HG02642 (cell line): ENCODE results near the gene PON2.

Experiments
- ATAC-seq: cut with Tn5 transposase; IDR thresholded peaks from one replicate; pipeline ENCODE4 v1.9.1; 2021; ENCODE audit warnings: mild to moderate bottlenecking; ENCODE audit not compliant: unreplicated experiment, poor library complexity

Gene PON2

GRCh38 chr7:95446618-95447017, 11.8 kb upstream of the PON2 start:
- no peak for ATAC-seq

- no peak for ATAC-seq
These were observed 10.0 kb upstream of the PON2 start for GRCh38 chr7:95444796-95445195.

GRCh38 chr7:95441042-95441823, 6.4 kb upstream of the PON2 start:
- ATAC-seq: no peak

GRCh38 chr7:95440394-95441038, 5.7 kb upstream of the PON2 start:
- no peak for ATAC-seq

GRCh38 chr7:95436407-95436806, 1.6 kb upstream of the PON2 start:
- ATAC-seq: no peak

GRCh38 chr7:95435422-95435780, 573 bp upstream of the PON2 start:
- no peak for ATAC-seq

GRCh38 chr7:95433952-95434556, 774 bp downstream of the PON2 start:
- no peak for ATAC-seq

GRCh38 chr7:95433129-95433528, 1.7 kb downstream of the PON2 start:
- ATAC-seq: no peak

- no peak for ATAC-seq
These were observed 2.2 kb downstream of the PON2 start for GRCh38 chr7:95432606-95433005.

GRCh38 chr7:95430864-95431263, 4.0 kb downstream of the PON2 start:
- no peak for ATAC-seq

GRCh38 chr7:95429241-95429990, 5.4 kb downstream of the PON2 start:
- ATAC-seq: no peak

- no peak for ATAC-seq
These were observed 6.8 kb downstream of the PON2 start for GRCh38 chr7:95427914-95428516.

- ATAC-seq: no peak
These were observed 7.7 kb downstream of the PON2 start for GRCh38 chr7:95427166-95427565.

- no peak for ATAC-seq
These were observed 9.1 kb downstream of the PON2 start for GRCh38 chr7:95425694-95426093.

GRCh38 chr7:95424716-95425115, 10.1 kb downstream of the PON2 start:
- no peak for ATAC-seq

GRCh38 chr7:95421847-95422444, 12.9 kb downstream of the PON2 start:
- no peak for ATAC-seq

GRCh38 chr7:95421000-95421846, 13.6 kb downstream of the PON2 start:
- ATAC-seq: no peak

- no peak for ATAC-seq
These were observed 22.8 kb downstream of the PON2 start for GRCh38 chr7:95412075-95412474.

GRCh38 chr7:95411666-95412065, 23.2 kb downstream of the PON2 start:
- no peak for ATAC-seq
